PC-3 (cell line): ENCODE data around the gene MTA1. TPM values are rescaled to one million over a fixed set of nuclear protein-coding genes. Genes with fewer than 3 reads are reported as not detected.

Source experiments
- ATAC-seq: fragments of 200-7000 bp; cut with Tn5 transposase; 2 replicates; pipeline ENCODE4 v1.9.1; 2020; ENCODE audit warnings: mild to moderate bottlenecking, moderate library complexity
- BruUV-seq: library from RNA; stranded (reverse); fragments of 400-500 nt; replicated peaks from 2 replicates; lab custom pipeline; 2021; lab: Mats Ljungman, UMichigan
- CTCF ChIA-PET: fragments of 300-600 bp; sonication (Branson Sonifier 250); formaldehyde crosslinking; loops from one replicate; lab custom pipeline; 2022; ENCODE audit warnings: antibody characterized with exemption; lab: Charles Lee
- POLR2A ChIA-PET: fragments of 300-600 bp; sonication (Branson Sonifier 250); formaldehyde crosslinking; loops from one replicate; lab custom pipeline; 2022; ENCODE audit warnings: antibody characterized with exemption; ENCODE audit not compliant: unreplicated experiment; lab: Charles Lee
- DNase-seq: peaks from one replicate; pipeline ENCODE4 v3.0.0-alpha.2; 2015
- H2AFZ ChIP-seq: fragments of 300-600 bp; sonication (generic); 2 replicates; pipeline ENCODE4 v1.6.0; 2016; ENCODE audit warnings: antibody characterized with exemption, low read length
- H3F3A ChIP-seq: fragments of 300-600 bp; sonication (generic); one replicate; pipeline ENCODE4 v1.6.0; 2017; ENCODE audit warnings: antibody characterized with exemption, low read length, control low read depth, mild to moderate bottlenecking; ENCODE audit not compliant: unreplicated experiment
- H3K27ac ChIP-seq: fragments of 300-600 bp; sonication (generic); 2 replicates; pipeline ENCODE4 v1.5.1; 2016; ENCODE audit warnings: mild to moderate bottlenecking, low read length
- H3K27me3 ChIP-seq: fragments of 300-600 bp; sonication (generic); 2 replicates; pipeline ENCODE4 v1.6.1; 2016; ENCODE audit warnings: low read length, mixed read lengths
- H3K36me3 ChIP-seq: fragments of 300-600 bp; sonication (generic); 2 replicates; pipeline ENCODE4 v1.6.1; 2016; ENCODE audit warnings: low read depth, mixed run types, low read length, mixed read lengths
- H3K4me1 ChIP-seq: fragments of 300-600 bp; sonication (generic); 2 replicates; pipeline ENCODE4 v1.5.1; 2016; ENCODE audit warnings: low read length; ENCODE audit not compliant: insufficient read depth
- H3K4me2 ChIP-seq: fragments of 300-600 bp; sonication (generic); 2 replicates; pipeline ENCODE4 v1.6.0; 2016; ENCODE audit warnings: low read length
- H3K4me3 ChIP-seq: fragments of 300-600 bp; sonication (generic); 2 replicates; pipeline ENCODE4 v1.5.1; 2016; ENCODE audit warnings: mild to moderate bottlenecking, low read length, mixed read lengths
- H3K79me2 ChIP-seq: fragments of 300-600 bp; sonication (generic); 2 replicates; pipeline ENCODE4 v1.6.1; 2017; ENCODE audit warnings: low read length, mixed read lengths
- H3K9ac ChIP-seq: fragments of 300-600 bp; sonication (generic); 2 replicates; pipeline ENCODE4 v1.6.0; 2016; ENCODE audit warnings: mild to moderate bottlenecking, low read length
- H3K9me2 ChIP-seq: fragments of 300-600 bp; sonication (generic); replicated peaks from 2 replicates; pipeline ENCODE4 v1.6.1; 2016; ENCODE audit warnings: mixed run types, low read length, mixed read lengths
- H3K9me3 ChIP-seq: fragments of 300-600 bp; sonication (generic); 2 replicates; pipeline ENCODE4 v1.6.1; 2016; ENCODE audit warnings: low read length, mixed read lengths
- H4K20me1 ChIP-seq: fragments of 300-600 bp; sonication (generic); 2 replicates; pipeline ENCODE4 v1.6.1; 2016; ENCODE audit warnings: low read length, mixed read lengths
- EZH2 ChIP-seq: fragments of 300-600 bp; sonication (generic); IDR thresholded peaks from one replicate; pipeline ENCODE4 v1.6.1; 2017; ENCODE audit warnings: antibody characterized with exemption, mild to moderate bottlenecking, low read length; ENCODE audit not compliant: unreplicated experiment
- EZH2phosphoT487 ChIP-seq: fragments of 300-600 bp; sonication (generic); IDR thresholded peaks from 2 replicates; pipeline ENCODE4 v1.6.1; 2018; ENCODE audit warnings: mild to moderate bottlenecking, antibody characterized with exemption, low read length, borderline replicate concordance
- intact Hi-C: fragments of 100-400 bp; cut with micrococcal nuclease; formaldehyde crosslinking; loops from 2 replicates; pipeline ENCODE4 v1.9.0; 2023
- total RNA-seq: library from RNA; depleted of rRNA; stranded (reverse); fragments of >200 nt; gene quantifications from 2 replicates; pipeline ENCODE4 v1.2.3, GENCODE V29; 2014
- TF ChIP-seq, protein P1 (sequence below): fragments of 300-600 bp; sonication (generic); conservative IDR thresholded peaks from 2 replicates; pipeline ENCODE4 v1.5.1; 2017; ENCODE audit warnings: antibody characterized with exemption, low read depth, mild to moderate bottlenecking, low read length

MTA1 gene
- total RNA-seq, 1 experiment from 2014 or later = 82.3 TPM

DNA sequence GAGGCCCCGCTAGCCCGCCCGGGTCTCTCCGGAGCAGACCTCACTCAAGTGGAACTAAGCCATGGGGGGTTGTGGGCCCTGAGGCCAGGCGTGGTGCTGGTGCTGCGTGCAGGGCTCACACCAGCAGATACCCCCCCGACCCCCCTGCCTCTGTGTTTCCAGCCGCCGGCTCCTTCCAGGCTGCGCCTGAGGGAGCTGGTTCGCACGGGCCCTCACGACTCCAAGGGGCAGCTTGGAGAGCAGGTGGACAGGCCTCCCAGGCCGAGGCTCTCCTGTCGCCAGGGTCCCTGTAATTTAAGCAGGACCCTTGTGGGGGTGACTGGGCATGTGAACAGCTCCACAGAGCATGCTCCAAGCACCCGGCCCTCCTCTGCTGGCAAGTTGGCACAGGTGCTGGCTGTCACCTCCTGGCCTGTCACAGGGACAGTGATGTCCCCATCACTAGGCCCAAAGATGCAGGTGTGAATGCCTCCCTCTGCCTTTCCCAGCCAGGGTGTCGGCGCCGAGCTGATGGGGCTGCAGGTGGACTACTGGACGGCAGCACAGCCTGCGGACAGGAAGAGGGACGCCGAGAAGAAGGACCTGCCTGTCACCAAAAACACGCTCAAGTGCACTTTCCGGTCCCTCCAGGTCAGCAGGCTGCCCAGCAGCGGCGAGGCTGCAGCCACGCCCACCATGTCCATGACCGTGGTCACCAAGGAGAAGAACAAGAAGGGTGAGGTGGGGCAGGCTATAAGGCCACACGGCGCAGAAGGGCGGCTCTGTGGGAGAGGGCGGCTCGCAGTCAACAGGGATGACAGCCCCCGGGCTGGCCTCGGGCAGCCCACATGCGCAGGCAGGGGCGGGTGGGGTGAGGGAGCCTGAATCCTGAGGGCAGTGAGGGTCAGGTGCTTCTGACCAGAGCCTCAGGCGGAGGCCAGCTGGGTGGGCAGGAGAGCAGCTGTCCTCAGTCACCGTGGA, 27.2 kb upstream of the MTA1 start:
- Histone ChIP-seq H3K9me3 (no peaks in the 10 kb centered on the region), H3K36me3 (no peaks in the 10 kb centered on the region), H3K27me3 (no peaks in the 10 kb centered on the region), H2AFZ (no peak overlapping the region), H3K4me1 (no peaks in the 10 kb centered on the region), H3K79me2 (no peaks in the 10 kb centered on the region), H3F3A (no peaks in the 10 kb centered on the region), H3K4me3 (no peak overlapping the region), H3K9ac (no peak overlapping the region), H3K27ac (no peak overlapping the region), H4K20me1 (no peaks in the 10 kb centered on the region), H3K9me2 (no peaks in the 10 kb centered on the region), H3K4me2 (no peak overlapping the region)
- BruUV-seq = no TSS peak
- ChIA-PET CTCF (interaction anchor here (0.6 kb wide), 1 partner anchor 88 kb away, joined by 10 read pairs; no protein-coding TSS in a partner anchor), POLR2A (no interaction called here)
- ATAC-seq (no peak), DNase-seq (no peak)
- TF ChIP-seq EZH2 (no peak), EZH2phosphoT487 (no peak)
- TF ChIP-seq, protein P1, sequence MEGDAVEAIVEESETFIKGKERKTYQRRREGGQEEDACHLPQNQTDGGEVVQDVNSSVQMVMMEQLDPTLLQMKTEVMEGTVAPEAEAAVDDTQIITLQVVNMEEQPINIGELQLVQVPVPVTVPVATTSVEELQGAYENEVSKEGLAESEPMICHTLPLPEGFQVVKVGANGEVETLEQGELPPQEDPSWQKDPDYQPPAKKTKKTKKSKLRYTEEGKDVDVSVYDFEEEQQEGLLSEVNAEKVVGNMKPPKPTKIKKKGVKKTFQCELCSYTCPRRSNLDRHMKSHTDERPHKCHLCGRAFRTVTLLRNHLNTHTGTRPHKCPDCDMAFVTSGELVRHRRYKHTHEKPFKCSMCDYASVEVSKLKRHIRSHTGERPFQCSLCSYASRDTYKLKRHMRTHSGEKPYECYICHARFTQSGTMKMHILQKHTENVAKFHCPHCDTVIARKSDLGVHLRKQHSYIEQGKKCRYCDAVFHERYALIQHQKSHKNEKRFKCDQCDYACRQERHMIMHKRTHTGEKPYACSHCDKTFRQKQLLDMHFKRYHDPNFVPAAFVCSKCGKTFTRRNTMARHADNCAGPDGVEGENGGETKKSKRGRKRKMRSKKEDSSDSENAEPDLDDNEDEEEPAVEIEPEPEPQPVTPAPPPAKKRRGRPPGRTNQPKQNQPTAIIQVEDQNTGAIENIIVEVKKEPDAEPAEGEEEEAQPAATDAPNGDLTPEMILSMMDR = no peak
- intact Hi-C loops = no loop called here

DNA sequence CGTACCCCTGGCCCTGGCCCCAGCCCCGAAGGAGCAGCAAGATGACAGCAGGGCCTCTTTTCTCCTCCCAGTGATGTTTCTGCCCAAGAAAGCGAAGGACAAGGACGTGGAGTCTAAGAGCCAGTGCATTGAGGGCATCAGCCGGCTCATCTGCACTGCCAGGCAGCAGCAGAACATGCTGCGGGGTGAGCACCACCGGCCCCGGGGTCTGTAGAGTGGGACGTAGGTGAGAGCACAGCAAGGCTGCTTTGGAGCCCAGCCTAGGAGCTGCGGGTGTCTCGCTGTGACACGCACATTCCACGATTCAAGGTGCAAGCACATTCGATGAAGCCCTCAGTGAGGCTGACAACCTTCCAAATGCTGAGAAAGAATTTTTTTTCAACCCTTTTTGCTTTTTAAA, 26.5 kb upstream of the MTA1 start:
- Histone ChIP-seq H2AFZ (no peak overlapping the region), H4K20me1 (no peaks in the 10 kb centered on the region), H3K4me2 (no peak overlapping the region), H3K27ac (no peak overlapping the region), H3K9me3 (no peaks in the 10 kb centered on the region), H3K4me1 (peaks cover 5% of the 10 kb centered on the region), H3K9ac (no peak overlapping the region), H3K4me3 (no peak overlapping the region), H3K9me2 (no peaks in the 10 kb centered on the region), H3F3A (no peaks in the 10 kb centered on the region), H3K36me3 (no peaks in the 10 kb centered on the region), H3K27me3 (no peaks in the 10 kb centered on the region), H3K79me2 (no peaks in the 10 kb centered on the region)
- no TSS peak for BruUV-seq
- TF ChIP-seq, protein P1 = no peak
- no peak for TF ChIP-seq EZH2phosphoT487
- TF ChIP-seq EZH2 = no peak
- CTCF ChIA-PET = no interaction called here
- DNase-seq (no peak), ATAC-seq (no peak)
- POLR2A ChIA-PET = no interaction called here
- intact Hi-C loops = no loop called here
